Naive thymus-derived CD8-positive, alpha-beta T cell (primary cell): Measurements from ENCODE around the gene PHYKPL. TPM values are rescaled to one million over a fixed set of nuclear protein-coding genes. Genes with fewer than 3 reads are reported as not detected.
"Not testable (repeated sequence)": the region's sequence is repeated elsewhere in the genome, so short reads cannot be mapped to it uniquely, and the experiment has no call there.

Experiments used
- ATAC-seq, 2 donors: fragments of 150-1000 bp; cut with Tn5 transposase in 1 of 2; sonication (Bioruptor Pico), chemical (Tn5 transposase) in 1 of 2; 1 replicate in 1 of 2; 2 replicates in 1 of 2; pipeline ENCODE4 v1.10.0; 2021; ENCODE audit warnings: mild to moderate bottlenecking in 2 of 2, moderate library complexity in 2 of 2
- POLR2A ChIA-PET: fragments of 350-600 bp; sonication (Branson Sonifier 250); formaldehyde crosslinking; loops from one replicate; lab custom pipeline; 2021; ENCODE audit warnings: antibody characterized with exemption; lab: Charles Lee
- DNase-seq, 10 donors: peaks; one replicate each; pipeline versions ENCODE4 v3.0.0 to v3.0.0-alpha.2; 2020 to 2022
- H3K27ac Mint-ChIP-seq, 10 donors: one replicate each; pipeline ENCODE4 v1.8.0; 2020 to 2022; ENCODE audit warnings: mild to moderate bottlenecking in 10 of 10, mixed read lengths in 10 of 10, moderate library complexity in 4 of 10, inconsistent platforms in 1 of 10
- H3K27me3 Mint-ChIP-seq, 5 donors: one replicate each; pipeline ENCODE4 v1.8.0; 2021 to 2022; ENCODE audit warnings: mixed read lengths in 5 of 5
- H3K36me3 Mint-ChIP-seq, 3 donors: one replicate each; pipeline ENCODE4 v1.8.0; 2020 to 2022; ENCODE audit warnings: mixed read lengths in 3 of 3, mild to moderate bottlenecking in 2 of 3, inconsistent platforms in 1 of 3
- H3K4me1 Mint-ChIP-seq, 4 donors: one replicate each; pipeline ENCODE4 v1.8.0; 2021 to 2022; ENCODE audit warnings: mixed read lengths in 4 of 4
- H3K4me3 Mint-ChIP-seq, 10 donors: one replicate each; pipeline ENCODE4 v1.8.0; 2020 to 2022; ENCODE audit warnings: mild to moderate bottlenecking in 10 of 10, mixed read lengths in 10 of 10, moderate library complexity in 6 of 10, inconsistent platforms in 1 of 10
- H3K9me3 Mint-ChIP-seq, 9 donors: one replicate each; pipeline ENCODE4 v1.8.0; 2020 to 2022; ENCODE audit warnings: mixed read lengths in 9 of 9, mild to moderate bottlenecking in 3 of 9, inconsistent platforms in 1 of 9, moderate library complexity in 1 of 9
- polyA plus RNA-seq, 3 donors: library from polyadenylated mRNA; unstranded; fragments of 300-500 nt; fragmentation: Illumina TruSeq; gene quantifications; one replicate each; pipeline ENCODE4 v1.2.3, GENCODE V29; 2021
- total RNA-seq, 8 experiments: library from RNA in 2 of 8; stranded (reverse) in 2 of 8; gene quantifications; one replicate each; pipeline ENCODE4 v1.2.3 and lab custom pipeline; 2021 to 2026

Gene PHYKPL
- total and polyA plus RNA-seq, 5 experiments from 2014 or later: 41.1 to 229 (median 51.8) TPM

DNA sequence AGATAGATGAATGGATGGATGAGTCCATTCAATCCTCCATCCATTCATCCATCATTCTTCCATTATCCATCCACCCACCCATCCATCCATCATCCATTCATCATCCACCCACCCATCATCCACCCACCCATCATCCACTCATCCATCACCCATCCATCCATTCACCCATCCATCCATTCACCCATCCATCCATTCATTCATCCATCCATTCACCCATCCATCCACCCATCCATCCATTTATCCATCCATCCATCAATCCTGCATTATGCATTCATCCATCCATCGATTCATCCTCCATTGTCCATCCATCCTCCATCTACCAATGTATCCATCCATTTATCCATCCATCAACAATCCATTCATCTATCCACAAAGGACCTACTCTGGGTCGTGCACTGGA is 12.8 kb upstream of the PHYKPL start:
- peaks cover 29 to 72% (median 60%) of the 10 kb centered on the region in 4 donors for H3K4me1 Mint-ChIP-seq

DNA sequence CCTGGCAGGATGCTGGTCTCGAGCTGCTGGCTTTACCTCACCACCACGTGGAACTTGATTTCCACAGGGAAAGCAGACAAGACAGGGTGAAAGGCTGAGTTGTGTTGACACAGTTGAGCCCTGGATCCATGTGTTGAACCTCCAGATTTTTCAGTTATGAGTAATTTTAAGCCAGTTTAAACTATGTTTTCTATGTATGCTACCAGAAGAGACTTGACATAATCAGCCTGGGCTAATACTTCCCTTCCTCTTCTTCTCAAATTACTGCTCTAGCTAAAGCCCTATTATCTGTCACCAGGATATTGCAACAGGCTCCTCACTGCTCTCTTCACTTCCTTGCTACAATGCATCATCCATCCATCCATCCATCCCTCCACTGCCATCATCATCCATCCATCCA is 12.0 kb upstream of the PHYKPL start:
- ATAC-seq (no peak), DNase-seq (no peak)
- Mint-ChIP-seq H3K27me3 (peaks cover 0 to under 1% (median 0%) of the 10 kb centered on the region in 5 donors), H3K9me3 (peaks cover 0 to 1% (median 0%) of the 10 kb centered on the region in 9 donors), H3K4me1 (peaks cover 27 to 72% (median 57%) of the 10 kb centered on the region in 4 donors), H3K4me3 (no peak overlapping the region), H3K27ac (peak overlapping the region in 2 of 10 donors; percentile 1 to 46), H3K36me3 (peaks cover 0 to under 1% (median 0%) of the 10 kb centered on the region in 3 donors)
- POLR2A ChIA-PET: no interaction called here

More for the DNA sequence above, 12.8 kb upstream of the PHYKPL start:
- POLR2A ChIA-PET: no interaction called here
- ATAC-seq (no peak), DNase-seq (no peak)
- Mint-ChIP-seq H3K27ac (no peak overlapping the region), H3K9me3 (peaks cover 0 to 2% (median 0%) of the 10 kb centered on the region in 9 donors), H3K4me3 (no peak overlapping the region), H3K36me3 (peaks cover 0 to 2% (median 0%) of the 10 kb centered on the region in 3 donors), H3K27me3 (peaks cover 0 to 1% (median 0%) of the 10 kb centered on the region in 5 donors)

- H3K4me3 Mint-ChIP-seq: peak overlapping the region in 8 of 10 donors; percentile 7 to 79 (median 54)
- H3K4me1 Mint-ChIP-seq: peaks cover 23 to 71% (median 59%) of the 10 kb centered on the region in 4 donors
- no peaks in the 10 kb centered on the region for H3K9me3 Mint-ChIP-seq
Measured at GRCh38 chr5:178242416-178242815, 9.8 kb upstream of the PHYKPL start.

DNA sequence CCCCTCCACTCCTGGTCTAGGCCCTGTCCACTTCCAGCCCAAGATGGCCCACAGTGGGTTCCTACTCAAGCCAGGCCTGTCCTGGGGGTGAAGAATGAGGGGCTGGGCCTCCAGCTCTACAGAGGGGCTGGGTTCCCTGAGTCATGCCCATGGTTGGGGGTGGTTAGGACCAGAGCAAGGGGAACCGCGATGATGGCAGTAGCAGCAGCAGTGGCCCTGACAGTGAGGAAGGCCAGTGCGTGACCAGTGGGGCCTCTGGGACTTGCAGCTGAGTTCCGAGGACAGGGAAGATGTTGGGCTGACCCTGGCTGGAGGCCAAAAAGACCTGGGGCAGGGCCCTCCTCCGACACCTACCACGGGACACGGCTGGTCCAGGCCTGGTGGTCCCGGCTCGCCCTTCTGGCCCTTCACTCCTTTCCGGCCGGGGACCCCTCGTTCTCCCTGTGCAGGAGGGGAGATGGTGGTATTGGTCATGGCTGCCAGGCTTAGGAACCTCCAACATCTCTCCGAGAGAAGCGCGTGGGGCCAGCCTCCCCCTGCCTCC is 9.2 kb upstream of the PHYKPL start:
- no peak for DNase-seq
- H3K27ac Mint-ChIP-seq: peak overlapping the region in 7 of 10 donors; percentile 85 to 96 (median 91)
- POLR2A ChIA-PET: interaction anchor here (1.2 kb wide), 1 partner anchor 9 kb away, joined by 3 read pairs; the partner anchor contains the start of gene PHYKPL
- no peaks in the 10 kb centered on the region for H3K27me3 Mint-ChIP-seq
- peak; percentile 2 to 5 for ATAC-seq
- H3K9me3 Mint-ChIP-seq: no peaks in the 10 kb centered on the region
- no peaks in the 10 kb centered on the region for H3K36me3 Mint-ChIP-seq
- peaks cover 22 to 71% (median 61%) of the 10 kb centered on the region in 4 donors for H3K4me1 Mint-ChIP-seq
- peak overlapping the region in 8 of 10 donors; percentile 67 to 89 (median 78) for H3K4me3 Mint-ChIP-seq

More at GRCh38 chr5:178242416-178242815, 9.8 kb upstream of the PHYKPL start:
- H3K36me3 Mint-ChIP-seq: no peaks in the 10 kb centered on the region
- ATAC-seq (no peak), DNase-seq (peak in 1 of 10 donors; percentile 35)
- POLR2A ChIA-PET: no interaction called here
- no peaks in the 10 kb centered on the region for H3K27me3 Mint-ChIP-seq
- peak overlapping the region; percentile 18 to 92 (median 75) for H3K27ac Mint-ChIP-seq

- Mint-ChIP-seq H3K4me3 (peak overlapping the region; percentile 55 to 89 (median 78)), H3K36me3 (no peaks in the 10 kb centered on the region), H3K4me1 (peaks cover 24 to 71% (median 64%) of the 10 kb centered on the region in 4 donors), H3K9me3 (no peaks in the 10 kb centered on the region), H3K27ac (peak overlapping the region; percentile 84 to 96 (median 92)), H3K27me3 (no peaks in the 10 kb centered on the region)
- POLR2A ChIA-PET: interaction anchor here (0.8 to 1.2 kb wide), 3 partner anchors 8 to 37 kb away, joined by 3 to 7 read pairs (median 5); partner anchors contain the start of genes HNRNPAB and PHYKPL
- peak; percentile 42 to 46 for ATAC-seq
- DNase-seq: peak in 3 of 10 donors; percentile 20 to 61 (median 26)
Measured at GRCh38 chr5:178241231-178241663, 8.6 kb upstream of the PHYKPL start.

DNA sequence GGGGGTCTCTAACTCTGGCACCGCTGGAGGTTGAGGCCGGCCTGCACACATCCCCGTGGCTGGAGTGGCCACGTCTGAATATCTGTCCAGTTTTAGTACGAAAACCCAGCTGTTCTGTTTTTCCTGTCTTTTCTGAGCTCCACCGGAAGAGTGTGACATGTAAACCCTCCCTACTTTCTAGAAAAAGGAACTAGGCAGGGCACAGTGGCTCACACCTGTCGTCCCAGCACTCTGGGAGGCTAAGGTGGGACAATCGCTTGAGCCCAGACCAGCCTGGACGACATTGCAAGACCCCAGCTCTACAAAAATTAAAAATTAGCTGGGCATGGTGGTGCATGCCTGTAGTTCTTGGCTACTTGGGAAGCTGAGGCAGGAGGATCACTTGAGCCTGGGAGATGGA is 8.2 kb upstream of the PHYKPL start:
- Mint-ChIP-seq H3K9me3 (no peaks in the 10 kb centered on the region), H3K4me1 (peaks cover 24 to 74% (median 67%) of the 10 kb centered on the region in 4 donors), H3K27me3 (no peaks in the 10 kb centered on the region), H3K36me3 (no peaks in the 10 kb centered on the region), H3K27ac (peak overlapping the region; percentile 84 to 96 (median 92)), H3K4me3 (peak overlapping the region; percentile 55 to 89 (median 78))
- DNase-seq (peak in 3 of 10 donors; percentile 12 to 55 (median 30)), ATAC-seq (peak; percentile 36 to 48)
- POLR2A ChIA-PET: interaction anchor here (0.8 to 1.2 kb wide), 3 partner anchors 8 to 37 kb away, joined by 3 to 7 read pairs (median 5); partner anchors contain the start of genes HNRNPAB and PHYKPL

DNA sequence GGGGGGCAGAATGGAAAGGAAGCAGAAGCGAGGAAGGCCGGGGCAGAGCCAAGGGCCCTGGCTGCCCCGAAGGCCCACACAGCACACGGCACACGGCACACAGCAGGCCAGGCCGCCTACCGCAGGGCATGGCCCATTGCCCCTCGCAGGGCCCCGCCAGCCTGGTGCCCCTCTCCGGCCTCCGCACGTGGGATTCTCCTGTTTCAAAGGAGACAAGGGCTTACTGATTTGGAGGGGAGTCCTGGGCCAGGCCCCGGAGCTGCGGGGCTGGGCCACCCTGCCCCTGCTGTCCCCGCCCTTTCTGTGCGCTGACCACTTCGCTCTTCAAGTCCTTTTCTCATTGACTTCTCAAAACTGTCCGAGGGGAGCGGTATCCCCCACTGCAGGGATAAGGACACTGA is 7.7 kb upstream of the PHYKPL start:
- Mint-ChIP-seq H3K4me3 (peak overlapping the region; percentile 57 to 89 (median 78)), H3K4me1 (peaks cover 24 to 75% (median 72%) of the 10 kb centered on the region in 4 donors), H3K27me3 (no peaks in the 10 kb centered on the region), H3K9me3 (no peaks in the 10 kb centered on the region), H3K36me3 (no peaks in the 10 kb centered on the region), H3K27ac (peak overlapping the region; percentile 84 to 96 (median 93))
- POLR2A ChIA-PET: interaction anchor here (0.6 to 1.2 kb wide), 4 partner anchors 7 to 1393 kb away, joined by 3 to 7 read pairs (median 4); partner anchors contain the start of genes HNRNPAB and PHYKPL
- ATAC-seq (peak; percentile 22 to 29), DNase-seq (peak in 1 of 10 donors; percentile 58)

- ATAC-seq (peak; percentile 23 to 34), DNase-seq (peak in 4 of 10 donors; percentile 20 to 63 (median 29))
- H3K27ac Mint-ChIP-seq: peak overlapping the region; percentile 48 to 93 (median 88)
- H3K4me3 Mint-ChIP-seq: peak overlapping the region; percentile 46 to 79 (median 70)
- POLR2A ChIA-PET: interaction anchor here (0.6 to 1.9 kb wide), 5 partner anchors 9 to 1393 kb away, joined by 3 to 4 read pairs (median 4); partner anchors contain the start of gene HNRNPAB
- peaks cover 29 to 81% (median 77%) of the 10 kb centered on the region in 4 donors for H3K4me1 Mint-ChIP-seq
- not testable (repeated sequence) for H3K36me3 Mint-ChIP-seq, H3K9me3 Mint-ChIP-seq, H3K27me3 Mint-ChIP-seq
Measured at GRCh38 chr5:178239626-178240301, 7.2 kb upstream of the PHYKPL start.

DNA sequence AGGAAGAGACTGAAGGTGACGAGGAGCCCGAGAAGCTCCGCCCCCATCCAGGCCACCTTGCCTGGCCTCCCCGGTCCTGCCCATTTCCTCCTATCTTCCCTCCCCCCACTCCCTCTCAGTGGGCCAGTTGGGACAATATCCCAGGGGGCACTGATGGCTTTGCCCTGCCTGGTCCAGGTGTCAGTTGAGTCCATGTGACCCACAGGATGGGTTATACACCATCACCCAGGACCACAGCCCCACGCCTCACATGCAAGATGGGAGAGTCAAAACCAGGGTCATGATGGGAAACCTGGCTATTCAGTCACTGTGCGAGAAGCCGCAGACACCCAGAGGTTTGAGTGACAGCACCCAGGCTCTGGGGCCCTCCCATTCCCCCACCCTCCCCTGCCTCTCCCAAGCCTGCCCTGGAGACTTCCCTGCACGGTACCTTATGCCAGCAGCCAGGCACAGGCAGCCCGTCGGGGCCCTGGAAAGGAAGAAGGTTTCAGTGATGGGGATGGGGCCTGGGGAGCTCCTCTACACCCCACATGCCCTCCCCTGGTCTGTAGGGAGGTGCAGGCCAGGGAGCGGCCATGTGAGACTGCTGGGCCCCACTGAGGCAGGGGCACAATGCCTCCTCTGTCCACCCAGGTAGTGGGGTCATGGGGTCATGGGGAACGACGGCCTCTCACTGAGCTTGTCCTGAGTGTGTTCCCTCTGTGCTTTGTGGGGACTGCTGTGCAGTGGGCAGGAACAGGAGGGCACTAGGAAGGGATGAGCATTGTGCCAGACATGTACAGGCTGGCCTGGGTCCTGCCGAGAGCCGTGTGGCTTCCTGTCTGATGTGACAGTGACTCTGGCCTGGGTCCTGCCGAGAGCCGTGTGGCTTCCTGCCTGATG is 6.3 kb upstream of the PHYKPL start:
- peaks cover 29 to 86% (median 81%) of the 10 kb centered on the region in 4 donors for H3K4me1 Mint-ChIP-seq
- H3K36me3 Mint-ChIP-seq: no peaks in the 10 kb centered on the region
- ATAC-seq (peak; percentile 25 to 26), DNase-seq (peak in 3 of 10 donors; percentile 16 to 50 (median 25))
- POLR2A ChIA-PET: interaction anchor here (0.6 to 1.9 kb wide), 5 partner anchors 10 to 1317 kb away, joined by 3 to 4 read pairs (median 4); partner anchors contain the start of gene HNRNPAB
- no peaks in the 10 kb centered on the region for H3K9me3 Mint-ChIP-seq
- H3K27ac Mint-ChIP-seq: peak overlapping the region; percentile 67 to 97 (median 87)
- peak overlapping the region in 9 of 10 donors; percentile 16 to 83 (median 63) for H3K4me3 Mint-ChIP-seq
- no peaks in the 10 kb centered on the region for H3K27me3 Mint-ChIP-seq

- H3K9me3 Mint-ChIP-seq: no peaks in the 10 kb centered on the region
- peak overlapping the region; percentile 77 to 97 (median 85) for H3K27ac Mint-ChIP-seq
- no peaks in the 10 kb centered on the region for H3K36me3 Mint-ChIP-seq
- H3K27me3 Mint-ChIP-seq: no peaks in the 10 kb centered on the region
- ATAC-seq: no peak
- H3K4me3 Mint-ChIP-seq: peak overlapping the region in 8 of 10 donors; percentile 28 to 79 (median 56)
- peak in 1 of 10 donors; percentile 37 for DNase-seq
- POLR2A ChIA-PET: interaction anchor here (1.0 to 1.9 kb wide), 2 partner anchors 25 to 34 kb away, joined by 3 to 4 read pairs; partner anchors contain the start of gene HNRNPAB
- peaks cover 29 to 84% (median 80%) of the 10 kb centered on the region in 4 donors for H3K4me1 Mint-ChIP-seq
Measured at GRCh38 chr5:178238313-178238635, 5.7 kb upstream of the PHYKPL start.
